Measurements from ENCODE around the gene PSMB9. TPM values are rescaled to one million over a fixed set of nuclear protein-coding genes. Genes with fewer than 3 reads are reported as not detected.

Gene PSMB9
- total RNA-seq, result 18.5 and 23.4 TPM in 2 replicates

DNA sequence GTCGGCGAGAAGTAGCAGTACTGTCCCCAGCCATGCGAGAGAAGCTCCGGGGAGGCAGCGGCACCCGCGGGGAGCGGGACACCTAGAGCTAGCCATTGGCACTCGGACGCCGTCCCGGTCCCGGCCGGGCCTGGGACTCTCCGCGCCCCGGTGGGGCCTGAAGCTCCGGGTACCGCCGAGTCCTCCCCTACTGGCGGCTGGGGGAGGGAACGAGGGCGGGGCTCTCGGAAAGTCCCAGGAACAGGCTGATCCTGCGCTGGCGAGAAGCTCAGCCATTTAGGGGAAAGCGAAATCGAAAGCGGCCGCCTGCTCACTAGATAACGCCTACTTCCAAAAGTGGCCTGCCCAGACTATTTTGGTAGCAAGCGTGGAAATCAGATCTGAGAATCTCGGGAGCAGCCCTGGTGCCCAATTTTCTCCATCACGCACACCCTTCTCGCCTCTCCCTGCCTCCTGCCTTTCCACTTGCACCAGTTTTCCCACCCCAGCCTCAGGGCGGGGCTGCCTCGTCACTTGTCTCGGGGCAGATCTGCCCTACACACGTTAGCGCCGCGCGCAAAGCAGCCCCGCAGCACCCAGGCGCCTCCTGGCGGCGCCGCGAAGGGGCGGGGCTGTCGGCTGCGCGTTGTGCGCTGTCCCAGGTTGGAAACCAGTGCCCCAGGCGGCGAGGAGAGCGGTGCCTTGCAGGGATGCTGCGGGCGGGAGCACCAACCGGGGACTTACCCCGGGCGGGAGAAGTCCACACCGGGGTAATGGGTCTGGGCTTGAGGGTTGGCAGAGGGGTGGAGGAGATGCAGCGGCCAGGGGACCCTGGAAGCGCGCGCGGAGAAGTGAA lies at the start of gene PSMB9, which contains the start of gene TAP1:
TSS of gene PSMB9 (plus strand) at position 652 of the 835 bp plus-strand sequence. CDS start at position 690, 38 bp downstream.
TSS of gene TAP1 (minus strand) at position 164 of the 835 bp plus-strand sequence. CDS start at position 96, 68 bp downstream.

DNA sequence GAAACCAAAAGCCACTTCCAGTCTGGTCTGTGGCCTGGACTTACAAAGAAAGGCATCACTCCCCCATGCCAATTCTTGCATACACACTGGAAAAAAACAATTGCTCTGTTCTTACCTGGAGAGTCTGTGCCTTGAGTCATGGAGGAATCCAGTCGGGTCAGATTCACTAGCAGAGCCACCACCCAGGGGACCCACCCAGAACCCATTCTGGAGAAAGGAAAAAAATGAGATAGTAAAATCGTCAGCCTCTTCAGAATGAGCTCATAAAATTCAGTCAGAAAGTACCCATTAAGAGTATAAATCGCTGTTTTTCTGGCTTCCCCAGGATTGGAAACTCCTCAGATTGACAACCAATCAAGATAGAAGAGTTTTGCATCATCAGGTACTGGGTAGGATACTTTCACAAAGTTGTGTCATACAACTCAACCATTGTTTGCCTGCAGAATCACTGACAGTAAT lies 37.2 kb upstream of the PSMB9 start, which contains the start of gene HLA-DOB:
TSS of gene HLA-DOB (minus strand) at position 257 of the 459 bp plus-strand sequence. CDS start at position 206, 51 bp downstream.

GRCh38 chr6:32838114-32838958 lies 15.7 kb upstream of the PSMB9 start, which contains the start of gene TAP2:
Gene TAP2, minus strand, starts transcription at chr6:32838739. Its CDS starts 506 bp downstream, at chr6:32838233.

GRCh38 chr6:32843979-32844838 lies 9.8 kb upstream of the PSMB9 start, which contains the start of gene PSMB8:
Gene PSMB8, minus strand, starts transcription at chr6:32844047. Its CDS starts 51 bp downstream, at chr6:32843996.

Other genes starting within 250 kb of the PSMB9 start
- gene HLA-DQA1, start 216.8 kb upstream of the PSMB9 start, total RNA-seq, result 0.40 TPM in 1 of 2 replicates, not detected in the other
- not detected in 2 replicates for gene HLA-DQB1, start 187.5 kb upstream of the PSMB9 start, total RNA-seq
- gene HLA-DQA2, start 112.8 kb upstream of the PSMB9 start, total RNA-seq, result not detected in 2 replicates
- gene HLA-DQB2, start 90.7 kb upstream of the PSMB9 start, total RNA-seq, result not detected in 2 replicates
- 0.13 TPM in 1 of 2 replicates, not detected in the other for gene HLA-DOB, start 37.2 kb upstream of the PSMB9 start, total RNA-seq
- gene TAP2, start 15.5 kb upstream of the PSMB9 start, total RNA-seq, result 21.3 and 21.8 TPM in 2 replicates
- gene PSMB8, start 10.1 kb upstream of the PSMB9 start, total RNA-seq, result 65.9 and 83.3 TPM in 2 replicates
- 35.9 and 41.0 TPM in 2 replicates for gene TAP1, start 488 bp upstream of the PSMB9 start, total RNA-seq
- gene HLA-DMB, start 86.8 kb downstream of the PSMB9 start, total RNA-seq, result 0.13 TPM in 1 of 2 replicates, not detected in the other
- 0.79 and 1.8 TPM in 2 replicates for gene HLA-DMA, start 98.9 kb downstream of the PSMB9 start, total RNA-seq
- gene BRD2, start 114.4 kb downstream of the PSMB9 start, total RNA-seq, result 71.5 and 87.9 TPM in 2 replicates
- gene HLA-DOA, start 155.4 kb downstream of the PSMB9 start, total RNA-seq, result not detected in 2 replicates
- gene HLA-DPA1, start 219.5 kb downstream of the PSMB9 start, total RNA-seq, result 2.0 and 2.8 TPM in 2 replicates
- 14.3 and 20.3 TPM in 2 replicates for gene HLA-DPB1, start 221.8 kb downstream of the PSMB9 start, total RNA-seq